ENCODE results near the gene PCCA.
A peak's percentile ranks its signal among the peaks of the same experiment; 100 is the strongest.
"Not testable (repeated sequence)": the region's sequence is repeated elsewhere in the genome, so short reads cannot be mapped to it uniquely, and the experiment has no call there.

The PCCA gene

DNA sequence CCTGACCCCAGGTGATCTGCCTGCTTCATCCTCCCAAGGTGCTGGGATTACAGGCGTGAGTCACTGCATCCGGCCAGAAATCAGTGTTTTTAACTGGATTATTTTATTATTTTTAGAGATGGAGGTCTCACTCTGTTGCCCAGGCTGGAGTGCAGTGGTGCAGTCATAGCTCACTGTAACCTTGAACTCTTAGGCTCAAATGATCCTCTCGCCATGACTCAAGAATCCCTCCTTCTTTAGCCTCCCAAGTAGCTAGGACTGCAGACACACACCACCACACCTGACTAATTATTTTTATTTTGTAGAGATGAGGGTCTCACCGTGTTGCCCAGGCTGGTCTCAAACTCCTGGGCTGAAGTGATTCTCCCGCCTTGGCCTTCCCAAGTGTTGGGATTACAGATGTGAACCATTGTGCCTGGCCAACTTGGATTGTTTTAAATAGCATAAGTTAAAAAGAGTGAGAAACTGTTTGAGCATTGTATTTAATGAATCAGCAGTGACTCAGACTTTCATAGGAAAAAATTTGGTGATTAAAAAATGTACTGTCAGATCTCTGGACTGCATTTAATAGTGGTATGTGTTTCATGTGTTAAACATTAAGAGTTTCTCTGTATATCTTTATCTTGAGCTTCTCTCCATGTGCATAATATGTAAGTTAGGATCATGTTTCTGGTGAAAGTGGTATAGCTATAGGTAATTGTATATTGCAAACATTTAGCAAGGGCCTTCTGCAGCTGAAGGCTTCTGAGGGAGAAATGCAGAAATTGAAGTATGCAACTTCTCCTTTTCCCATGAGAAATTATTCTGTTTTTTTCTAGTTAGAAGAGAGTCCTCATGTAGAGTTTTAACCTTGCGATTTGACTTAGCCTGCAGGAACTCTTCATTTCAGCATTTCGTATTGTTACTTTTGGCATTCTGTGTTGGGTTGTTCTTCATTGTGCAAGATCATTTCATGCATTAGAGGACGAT, 121.2 kb downstream of the PCCA start:
- no peak for TF ChIP-seq ZFP30 (CRISPR knock-in tag; IDR thresholded peaks at IDR 0.05)
- TF ChIP-seq PPARA (CRISPR knock-in tag; IDR thresholded peaks at IDR 0.05; ENCODE audit: borderline replicate concordance) = no peak
- TF ChIP-seq SNAI2 (CRISPR knock-in tag; IDR thresholded peaks at IDR 0.05) = no peak
- TF ChIP-seq CSRNP3 (CRISPR knock-in tag; IDR thresholded peaks at IDR 0.05) = no peak
- no peak for TF ChIP-seq ARNTL (CRISPR knock-in tag; IDR thresholded peaks at IDR 0.05; ENCODE audit: borderline replicate concordance, low read depth)
- ATAC-seq = peak; percentile 61

GRCh38 chr13:100211016-100211710, 122.3 kb downstream of the PCCA start:
- no peak for ATAC-seq
- TF ChIP-seq ARNTL (CRISPR knock-in tag; IDR thresholded peaks at IDR 0.05; ENCODE audit: borderline replicate concordance, low read depth) (no peak), ZNF70 (CRISPR knock-in tag; IDR thresholded peaks at IDR 0.05) (no peak), GLIS3 (CRISPR knock-in tag; IDR thresholded peaks at IDR 0.05) (no peak), ZFP3 (CRISPR knock-in tag; IDR thresholded peaks at IDR 0.05) (no peak), SNAI2 (CRISPR knock-in tag; IDR thresholded peaks at IDR 0.05) (no peak), ESRRG (CRISPR knock-in tag; IDR thresholded peaks at IDR 0.05) (no peak), ZNF8 (CRISPR knock-in tag; IDR thresholded peaks at IDR 0.05) (no peak), BACH2 (CRISPR knock-in tag; IDR thresholded peaks at IDR 0.05; ENCODE audit: borderline replicate concordance) (no peak)

DNA sequence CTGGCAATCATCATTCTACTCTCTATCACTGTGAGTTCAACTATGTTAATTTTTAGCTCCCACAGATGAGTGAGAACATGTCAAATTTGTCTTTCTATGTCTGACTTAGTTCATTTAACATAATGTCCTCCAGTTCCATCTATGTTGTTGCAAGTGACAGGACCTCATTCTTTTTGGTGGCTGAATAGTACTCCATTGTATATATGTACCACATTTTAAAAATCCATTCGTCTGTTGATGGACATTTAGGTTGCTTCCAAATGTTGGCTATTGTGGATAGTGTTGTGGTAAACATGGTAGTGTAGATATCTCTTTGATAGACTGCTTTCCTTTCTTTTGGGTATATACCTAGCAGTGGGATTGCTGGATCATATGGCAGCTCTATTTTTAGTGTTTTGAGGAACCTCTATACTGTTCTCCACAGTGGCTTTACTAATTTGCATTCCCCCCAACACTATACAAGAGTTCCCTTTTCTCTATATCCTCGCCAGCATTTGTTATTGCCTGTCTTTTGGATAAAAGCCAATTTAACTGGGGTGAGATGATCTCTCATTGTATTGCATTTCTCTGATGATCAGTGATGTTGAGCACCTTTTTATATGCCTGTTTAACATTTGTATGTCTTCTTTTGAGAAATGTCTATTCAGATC, 124.1 kb downstream of the PCCA start:
- TF ChIP-seq TOX (CRISPR knock-in tag; IDR thresholded peaks at IDR 0.05; ENCODE audit: borderline replicate concordance) (no peak), ZNF8 (CRISPR knock-in tag; IDR thresholded peaks at IDR 0.05) (peak; percentile 95)
- no peak for ATAC-seq

DNA sequence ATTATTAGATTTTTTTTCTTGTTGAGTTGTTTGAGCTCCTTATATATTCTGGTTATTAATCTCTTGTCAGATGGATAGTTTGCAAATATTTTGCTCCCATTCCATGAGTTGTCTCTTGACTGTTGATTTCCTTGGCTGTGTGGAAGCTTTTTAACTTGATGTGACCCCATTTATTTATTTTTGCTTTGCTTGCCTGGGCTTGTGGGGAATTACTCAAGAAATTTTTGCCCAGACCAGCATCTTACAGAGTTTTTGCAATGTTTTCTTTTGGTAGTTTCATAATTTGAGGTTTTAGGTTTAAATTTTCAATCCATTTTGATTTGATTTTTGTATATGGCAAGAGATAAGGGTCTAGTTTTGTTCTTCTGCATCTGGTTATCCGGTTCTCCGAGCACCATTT, 124.7 kb downstream of the PCCA start:
- no peak for ATAC-seq
- no peak for TF ChIP-seq ISL1 (CRISPR knock-in tag; IDR thresholded peaks at IDR 0.05)
- TF ChIP-seq ARNTL (CRISPR knock-in tag; IDR thresholded peaks at IDR 0.05; ENCODE audit: borderline replicate concordance, low read depth) = no peak
- no peak for TF ChIP-seq OSR1 (CRISPR knock-in tag; IDR thresholded peaks at IDR 0.05)

- no peak for TF ChIP-seq GLIS3 (CRISPR knock-in tag; IDR thresholded peaks at IDR 0.05)
- 0 out of 2 replicates have a peak, but pooled peaks have one; percentile 41 for TF ChIP-seq ISL1 (CRISPR knock-in tag; IDR thresholded peaks at IDR 0.05)
- peak; percentile 79 for ATAC-seq
Measured at GRCh38 chr13:100214886-100215285, 126.0 kb downstream of the PCCA start.

DNA sequence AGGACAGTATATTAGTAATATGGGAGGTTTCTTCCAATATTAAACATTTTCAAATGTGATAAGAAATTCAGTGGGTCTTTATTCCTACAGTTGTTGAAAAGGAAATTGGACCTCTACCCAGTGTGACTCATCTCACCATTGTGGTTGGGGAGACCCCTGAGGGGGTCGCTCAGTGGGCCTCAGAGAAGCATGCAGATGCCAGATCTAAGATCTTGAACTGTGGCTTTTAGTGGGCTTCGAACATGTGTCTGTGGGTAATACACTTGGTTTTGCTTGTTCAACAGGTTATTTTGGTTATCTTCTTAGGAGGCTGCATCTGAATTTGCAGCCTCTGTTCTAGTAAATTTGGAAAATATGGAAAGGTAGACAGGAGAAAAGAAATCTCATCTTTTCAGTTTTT, 132.3 kb downstream of the PCCA start:
- no peak for TF ChIP-seq ZNF70 (CRISPR knock-in tag; IDR thresholded peaks at IDR 0.05)
- TF ChIP-seq ZFP30 (CRISPR knock-in tag; IDR thresholded peaks at IDR 0.05) = no peak
- TF ChIP-seq SNAI2 (CRISPR knock-in tag; IDR thresholded peaks at IDR 0.05) = no peak
- no peak for TF ChIP-seq TCF4 (CRISPR knock-in tag; IDR thresholded peaks at IDR 0.05; ENCODE audit: borderline replicate concordance)
- no peak for TF ChIP-seq OSR1 (CRISPR knock-in tag; IDR thresholded peaks at IDR 0.05)
- no peak for TF ChIP-seq ISL1 (CRISPR knock-in tag; IDR thresholded peaks at IDR 0.05)
- no peak for ATAC-seq

- not testable (repeated sequence) for ATAC-seq
Measured at GRCh38 chr13:100223966-100224530, 135.2 kb downstream of the PCCA start.

DNA sequence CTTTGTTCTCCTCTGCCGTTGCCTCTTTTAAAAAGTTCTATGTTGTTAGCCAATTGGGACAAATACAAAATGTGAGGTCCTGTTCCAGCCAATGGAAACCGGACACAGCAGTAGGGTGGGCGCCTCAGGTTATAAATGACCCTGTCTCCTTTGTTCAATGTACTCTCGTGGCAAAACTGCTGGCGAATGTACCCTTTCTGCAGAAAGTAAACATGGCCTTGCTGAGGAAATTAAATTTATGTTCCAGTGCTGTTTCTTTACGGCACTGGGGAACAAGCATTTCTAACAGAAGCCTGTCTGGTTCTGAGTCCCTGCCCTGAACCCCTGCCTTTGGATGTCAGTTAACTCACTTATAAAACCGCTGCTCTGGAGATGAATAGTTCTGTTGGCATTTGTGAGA, 140.7 kb downstream of the PCCA start:
- no peak for ATAC-seq
- TF ChIP-seq CSRNP3 (CRISPR knock-in tag; IDR thresholded peaks at IDR 0.05) = no peak
- no peak for TF ChIP-seq ISL1 (CRISPR knock-in tag; IDR thresholded peaks at IDR 0.05)
- TF ChIP-seq ZNF8 (CRISPR knock-in tag; IDR thresholded peaks at IDR 0.05) = no peak
- TF ChIP-seq GLIS3 (CRISPR knock-in tag; IDR thresholded peaks at IDR 0.05) = no peak
- no peak for TF ChIP-seq OSR1 (CRISPR knock-in tag; IDR thresholded peaks at IDR 0.05)
- no peak for TF ChIP-seq SNAI2 (CRISPR knock-in tag; IDR thresholded peaks at IDR 0.05)
- TF ChIP-seq PPARA (CRISPR knock-in tag; IDR thresholded peaks at IDR 0.05; ENCODE audit: borderline replicate concordance) = no peak
- no peak for TF ChIP-seq RARB (CRISPR knock-in tag; IDR thresholded peaks at IDR 0.05)
- TF ChIP-seq PATZ1 (CRISPR knock-in tag; IDR thresholded peaks at IDR 0.05; ENCODE audit: borderline replicate concordance) = no peak
- TF ChIP-seq CSDC2 (CRISPR knock-in tag; IDR thresholded peaks at IDR 0.05) = no peak
- TF ChIP-seq, protein P1, sequence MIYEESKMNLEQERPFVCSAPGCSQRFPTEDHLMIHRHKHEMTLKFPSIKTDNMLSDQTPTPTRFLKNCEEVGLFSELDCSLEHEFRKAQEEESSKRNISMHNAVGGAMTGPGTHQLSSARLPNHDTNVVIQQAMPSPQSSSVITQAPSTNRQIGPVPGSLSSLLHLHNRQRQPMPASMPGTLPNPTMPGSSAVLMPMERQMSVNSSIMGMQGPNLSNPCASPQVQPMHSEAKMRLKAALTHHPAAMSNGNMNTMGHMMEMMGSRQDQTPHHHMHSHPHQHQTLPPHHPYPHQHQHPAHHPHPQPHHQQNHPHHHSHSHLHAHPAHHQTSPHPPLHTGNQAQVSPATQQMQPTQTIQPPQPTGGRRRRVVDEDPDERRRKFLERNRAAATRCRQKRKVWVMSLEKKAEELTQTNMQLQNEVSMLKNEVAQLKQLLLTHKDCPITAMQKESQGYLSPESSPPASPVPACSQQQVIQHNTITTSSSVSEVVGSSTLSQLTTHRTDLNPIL (CRISPR knock-in tag; IDR thresholded peaks at IDR 0.05; ENCODE audit: low read depth) = no peak
- TF ChIP-seq ZFP30 (CRISPR knock-in tag; IDR thresholded peaks at IDR 0.05) = no peak

Data from SK-N-SH treated with all-trans-retinoic acid at 6 μM for 48 hours (cell line).